ENCODE results near the gene KLK8.
"Not testable (repeated sequence)": the region's sequence is repeated elsewhere in the genome, so short reads cannot be mapped to it uniquely, and the experiment has no call there.

KLK8 gene

DNA sequence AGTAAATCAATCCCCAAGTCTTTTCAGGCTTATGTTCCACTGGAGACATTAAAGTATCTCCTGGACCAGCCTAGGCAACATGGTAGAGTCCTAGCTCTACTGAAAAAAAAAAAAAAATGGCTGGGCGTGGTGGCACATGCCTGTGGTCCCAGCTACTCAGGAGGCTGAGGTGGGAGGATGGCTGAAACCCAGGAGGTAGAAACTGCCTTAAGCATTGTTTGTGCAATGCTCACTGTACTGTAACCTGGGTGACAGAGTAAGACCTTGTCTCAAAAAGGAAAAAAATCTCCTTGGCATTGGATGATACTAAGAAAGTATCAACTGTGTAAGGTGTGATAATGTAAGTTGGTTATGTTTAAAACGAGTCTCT, 8.8 kb downstream of the KLK8 start:
- TF ChIP-seq, protein P1, sequence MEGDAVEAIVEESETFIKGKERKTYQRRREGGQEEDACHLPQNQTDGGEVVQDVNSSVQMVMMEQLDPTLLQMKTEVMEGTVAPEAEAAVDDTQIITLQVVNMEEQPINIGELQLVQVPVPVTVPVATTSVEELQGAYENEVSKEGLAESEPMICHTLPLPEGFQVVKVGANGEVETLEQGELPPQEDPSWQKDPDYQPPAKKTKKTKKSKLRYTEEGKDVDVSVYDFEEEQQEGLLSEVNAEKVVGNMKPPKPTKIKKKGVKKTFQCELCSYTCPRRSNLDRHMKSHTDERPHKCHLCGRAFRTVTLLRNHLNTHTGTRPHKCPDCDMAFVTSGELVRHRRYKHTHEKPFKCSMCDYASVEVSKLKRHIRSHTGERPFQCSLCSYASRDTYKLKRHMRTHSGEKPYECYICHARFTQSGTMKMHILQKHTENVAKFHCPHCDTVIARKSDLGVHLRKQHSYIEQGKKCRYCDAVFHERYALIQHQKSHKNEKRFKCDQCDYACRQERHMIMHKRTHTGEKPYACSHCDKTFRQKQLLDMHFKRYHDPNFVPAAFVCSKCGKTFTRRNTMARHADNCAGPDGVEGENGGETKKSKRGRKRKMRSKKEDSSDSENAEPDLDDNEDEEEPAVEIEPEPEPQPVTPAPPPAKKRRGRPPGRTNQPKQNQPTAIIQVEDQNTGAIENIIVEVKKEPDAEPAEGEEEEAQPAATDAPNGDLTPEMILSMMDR (IDR thresholded peaks at IDR 0.05; ENCODE audit: low read depth, low read length): no peak
- DNase-seq (ENCODE audit: low read depth in 2 of 2): no peak
- H3K4me3 ChIP-seq (replicated peaks in 1 of 2; ENCODE audit: low read depth in 2 of 2, low read length in 2 of 2): no peak overlapping the region

DNA sequence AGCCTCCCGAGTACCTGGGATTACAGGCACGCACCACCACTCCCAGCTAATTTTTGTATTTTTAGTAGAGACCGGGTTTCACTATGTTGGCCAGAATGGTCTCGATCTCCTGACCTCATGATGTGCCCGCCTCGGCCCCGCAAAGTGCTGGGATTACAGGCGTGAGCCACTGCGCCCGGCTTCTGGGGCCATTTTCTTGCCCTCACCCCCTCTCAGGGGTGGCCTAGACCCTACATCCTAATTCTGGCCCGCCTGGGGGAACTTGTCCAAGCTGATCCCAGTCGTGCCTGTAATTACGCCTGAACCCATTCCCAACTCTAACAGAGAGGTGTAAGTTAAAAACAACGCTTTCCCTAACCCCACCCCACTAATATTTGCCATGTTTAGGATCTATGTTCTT, 17.0 kb downstream of the KLK8 start:
- not testable (repeated sequence) for DNase-seq (ENCODE audit: low read depth in 2 of 2); H3K4me3 ChIP-seq (replicated peaks in 1 of 2; ENCODE audit: low read depth in 2 of 2, low read length in 2 of 2)

DNA sequence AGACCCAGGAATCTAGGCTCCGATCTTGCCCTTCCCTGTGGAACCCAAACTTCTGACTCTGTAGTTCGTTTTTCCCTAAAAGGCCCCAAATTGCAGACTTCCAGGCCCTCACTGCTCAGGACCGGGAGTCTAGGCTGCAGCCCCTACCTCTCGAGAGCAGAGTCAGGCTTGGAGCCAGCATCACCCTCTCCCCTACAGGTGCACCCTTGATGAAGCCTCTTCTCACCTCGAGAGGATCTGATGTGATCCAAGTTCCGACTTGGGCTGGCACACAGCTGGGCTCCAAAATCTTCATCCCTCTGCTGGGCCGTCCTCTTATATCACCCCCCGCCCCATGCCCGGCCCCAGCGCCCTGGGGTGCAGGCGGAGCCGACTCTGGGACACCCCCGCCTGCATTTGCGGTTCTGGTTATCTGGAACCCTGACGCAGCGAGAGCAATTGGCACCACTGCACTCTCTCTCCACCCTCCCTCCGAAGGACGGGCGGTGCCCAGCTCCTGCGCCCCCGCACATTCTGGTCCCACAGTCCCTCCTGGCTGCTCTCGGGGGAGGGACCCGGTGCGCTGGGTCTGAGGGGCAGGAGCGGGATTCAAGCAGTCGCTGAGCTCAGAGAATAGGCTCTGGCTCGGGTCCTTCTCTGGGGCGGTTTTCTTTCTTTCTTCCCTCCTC, 17.6 kb downstream of the KLK8 start, which contains the start of gene KLK7:
TSS of gene KLK7 (minus strand) at position 293 of the 668 bp plus-strand sequence. CDS start 1,518 bp downstream, outside the sequence.
- no peak for DNase-seq (ENCODE audit: low read depth in 2 of 2)
- TF ChIP-seq, protein P1 (IDR thresholded peaks at IDR 0.05; ENCODE audit: low read depth, low read length): no peak
- no peak within 1 kb of the TSS for H3K4me3 ChIP-seq (replicated peaks in 1 of 2; ENCODE audit: low read depth in 2 of 2, low read length in 2 of 2)

DNA sequence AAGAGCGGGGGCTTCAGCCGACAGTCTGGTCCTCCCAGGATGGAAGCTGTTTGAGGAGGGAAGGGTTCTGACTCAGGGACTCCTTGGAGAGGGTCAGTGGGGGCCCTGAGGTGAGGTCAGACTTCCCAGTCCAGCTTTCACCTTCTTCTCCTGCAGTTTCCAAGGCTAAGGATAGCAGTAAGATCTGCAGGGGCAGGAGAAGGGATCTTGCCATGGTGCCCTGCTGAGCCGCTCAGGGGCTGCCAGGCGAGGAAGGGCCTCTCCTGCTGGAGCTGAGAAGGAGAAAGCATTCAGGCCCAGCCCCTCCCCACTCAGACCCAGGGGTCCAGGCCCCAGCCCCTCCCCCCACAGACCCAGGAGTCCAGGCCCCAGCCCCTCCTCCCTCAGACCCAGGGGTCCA, 19.2 kb downstream of the KLK8 start:
- DNase-seq (ENCODE audit: low read depth in 2 of 2): no peak
- TF ChIP-seq, protein P1 (IDR thresholded peaks at IDR 0.05; ENCODE audit: low read depth, low read length): no peak
- no peak overlapping the region for H3K4me3 ChIP-seq (replicated peaks in 1 of 2; ENCODE audit: low read depth in 2 of 2, low read length in 2 of 2)

DNA sequence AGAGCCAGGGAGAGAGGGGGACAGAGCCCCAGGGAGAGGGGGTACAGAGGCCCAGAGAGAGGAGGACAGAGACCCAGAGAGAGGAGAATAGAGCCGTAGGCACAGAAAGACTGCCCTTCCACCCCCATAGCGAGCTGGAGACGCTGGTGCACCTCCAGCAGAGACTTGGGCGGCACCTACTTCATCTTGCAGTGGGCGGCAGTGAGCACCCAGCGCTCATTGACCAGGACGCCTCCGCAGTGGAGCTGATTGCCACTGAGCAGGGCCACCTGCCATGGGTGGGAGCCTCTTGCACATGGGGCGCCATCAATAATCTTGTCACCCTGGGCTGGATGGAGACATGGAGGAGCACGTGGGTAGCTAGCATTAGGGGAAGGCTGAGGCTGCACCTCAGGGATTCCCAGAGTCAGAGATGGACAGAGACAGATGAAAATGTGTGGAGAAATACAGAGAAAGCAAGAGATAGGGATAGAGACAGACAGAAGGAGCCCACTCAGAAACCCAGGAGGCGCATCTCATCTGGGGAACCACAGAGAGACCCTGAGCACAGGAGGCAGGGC, 19.7 kb downstream of the KLK8 start:
- no peak overlapping the region for H3K4me3 ChIP-seq (replicated peaks in 1 of 2; ENCODE audit: low read depth in 2 of 2, low read length in 2 of 2)
- TF ChIP-seq, protein P1 (IDR thresholded peaks at IDR 0.05; ENCODE audit: low read depth, low read length): no peak
- no peak for DNase-seq (ENCODE audit: low read depth in 2 of 2)

DNA sequence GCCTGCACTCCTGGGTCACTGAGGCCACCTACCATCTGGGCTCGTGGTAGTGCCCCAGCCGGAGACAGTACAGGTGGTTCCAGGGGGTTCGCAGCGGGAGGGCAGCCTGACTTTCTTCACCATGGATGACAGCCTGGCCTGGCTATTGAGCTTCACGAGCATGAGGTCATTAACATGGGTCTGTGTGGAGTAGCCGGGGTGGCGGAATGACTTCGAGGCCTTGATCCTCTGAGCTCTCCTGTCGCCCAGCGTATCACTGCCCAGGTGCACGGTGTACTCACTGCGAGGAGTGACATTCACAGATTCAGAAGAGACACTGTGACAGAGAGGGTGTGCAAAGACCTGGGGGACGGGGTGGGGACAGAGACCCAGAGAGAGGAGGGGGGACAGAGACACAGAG, 21.2 kb downstream of the KLK8 start:
- no peak for DNase-seq (ENCODE audit: low read depth in 2 of 2)
- H3K4me3 ChIP-seq (replicated peaks in 1 of 2; ENCODE audit: low read depth in 2 of 2, low read length in 2 of 2): no peak overlapping the region
- TF ChIP-seq, protein P1 (IDR thresholded peaks at IDR 0.05; ENCODE audit: low read depth, low read length): no peak

DNA sequence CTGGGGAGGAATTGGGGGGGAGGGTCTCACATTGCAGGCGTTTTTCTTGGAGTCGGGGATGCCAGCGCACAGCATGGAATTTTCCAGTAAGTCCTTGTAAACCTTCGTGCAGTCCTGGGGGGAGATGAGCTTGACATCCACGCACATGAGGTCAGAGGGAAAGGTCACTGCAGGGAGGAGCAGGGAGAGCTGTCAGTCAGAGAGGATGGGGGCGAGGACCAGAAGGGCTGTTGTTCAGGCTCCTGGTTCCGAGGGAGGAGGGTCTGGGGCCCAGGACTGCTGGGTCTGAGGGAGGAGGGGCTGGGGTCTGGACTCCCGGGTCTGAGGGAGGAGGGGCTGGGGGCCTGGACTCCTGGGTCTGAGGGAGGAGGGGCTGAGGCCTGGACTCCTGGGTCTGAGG, 21.6 kb downstream of the KLK8 start:
- TF ChIP-seq, protein P1 (IDR thresholded peaks at IDR 0.05; ENCODE audit: low read depth, low read length): no peak
- H3K4me3 ChIP-seq (replicated peaks in 1 of 2; ENCODE audit: low read depth in 2 of 2, low read length in 2 of 2): no peak overlapping the region
- no peak for DNase-seq (ENCODE audit: low read depth in 2 of 2)

Measured in cardiac fibroblast (primary cell).